HG02943 (cell line): ENCODE results near the gene GSTM5.
"Not testable (repeated sequence)": the region's sequence is repeated elsewhere in the genome, so short reads cannot be mapped to it uniquely, and the experiment has no call there.

Experiments used
- ATAC-seq: cut with Tn5 transposase; IDR thresholded peaks from one replicate; pipeline ENCODE4 v1.9.1; 2021; ENCODE audit warnings: mild to moderate bottlenecking, low read depth, moderate library complexity; ENCODE audit not compliant: unreplicated experiment

GSTM5 gene

DNA sequence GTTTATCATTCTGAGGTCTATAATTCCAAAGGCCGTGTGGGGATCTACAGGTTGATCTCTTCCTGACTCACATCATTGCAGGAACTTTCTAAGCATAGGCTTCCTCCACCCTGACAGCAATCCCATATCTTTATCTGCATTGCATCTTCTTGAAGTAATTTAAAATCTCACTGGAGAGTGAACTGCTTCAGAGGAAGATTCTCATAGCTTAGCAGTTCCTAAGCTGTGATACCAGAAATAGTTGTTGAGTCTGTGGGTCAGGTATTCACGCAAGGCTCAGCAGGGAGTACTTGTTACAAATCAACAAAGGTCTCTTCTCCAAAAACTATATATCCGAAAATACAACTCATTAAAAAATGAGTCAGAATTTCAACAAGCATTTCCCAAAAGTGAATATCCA, 16.9 kb upstream of the GSTM5 start:
- ATAC-seq: not testable (repeated sequence)

GRCh38 chr1:109697066-109697465, 15.0 kb upstream of the GSTM5 start:
- ATAC-seq: no peak

GRCh38 chr1:109697861-109698260, 14.2 kb upstream of the GSTM5 start:
- ATAC-seq: not testable (repeated sequence)

GRCh38 chr1:109702940-109703339, 9.1 kb upstream of the GSTM5 start:
- ATAC-seq: not testable (repeated sequence)

- ATAC-seq: no peak
These were observed 7.9 kb upstream of the GSTM5 start for GRCh38 chr1:109704173-109704572.

GRCh38 chr1:109705411-109705810, 6.6 kb upstream of the GSTM5 start:
- ATAC-seq: no peak

DNA sequence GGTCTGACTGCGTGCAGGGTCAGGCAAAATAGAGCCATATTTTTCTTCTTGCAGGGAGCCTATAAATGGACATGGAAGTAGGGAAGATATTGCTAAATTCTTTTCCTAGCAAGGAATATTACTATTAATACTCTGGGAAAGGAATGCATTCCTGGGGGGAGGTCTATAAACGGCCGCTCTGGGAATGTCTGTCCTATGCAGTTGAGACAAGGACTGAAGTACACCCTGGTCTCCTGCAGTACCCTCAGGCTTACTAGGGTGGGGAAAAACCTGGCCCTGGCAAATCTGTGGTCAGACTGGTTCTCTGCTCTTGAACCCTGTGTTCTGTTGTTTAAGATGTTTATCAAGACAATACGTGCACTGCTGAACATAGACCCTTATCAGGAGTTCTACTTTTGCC, 3.1 kb upstream of the GSTM5 start:
- not testable (repeated sequence) for ATAC-seq

DNA sequence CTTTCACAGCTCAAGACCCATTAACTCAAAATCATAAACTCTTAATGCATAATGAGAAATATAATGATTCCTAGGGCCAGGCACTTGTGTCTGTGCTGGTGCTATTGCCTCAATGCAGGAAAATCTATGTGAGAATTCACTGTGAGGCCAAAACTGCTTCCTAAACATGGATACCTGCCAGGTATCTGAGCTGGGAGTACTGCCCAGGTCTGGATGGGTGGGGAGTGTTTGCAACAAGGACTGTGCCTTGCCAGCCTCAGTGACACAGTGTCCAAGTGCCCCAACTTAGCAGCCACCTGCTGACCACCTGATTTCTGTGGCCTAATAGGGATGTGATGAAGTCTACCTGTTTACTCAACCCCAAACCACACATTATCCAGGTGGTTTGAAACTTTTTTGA, 2.2 kb upstream of the GSTM5 start:
- not testable (repeated sequence) for ATAC-seq

DNA sequence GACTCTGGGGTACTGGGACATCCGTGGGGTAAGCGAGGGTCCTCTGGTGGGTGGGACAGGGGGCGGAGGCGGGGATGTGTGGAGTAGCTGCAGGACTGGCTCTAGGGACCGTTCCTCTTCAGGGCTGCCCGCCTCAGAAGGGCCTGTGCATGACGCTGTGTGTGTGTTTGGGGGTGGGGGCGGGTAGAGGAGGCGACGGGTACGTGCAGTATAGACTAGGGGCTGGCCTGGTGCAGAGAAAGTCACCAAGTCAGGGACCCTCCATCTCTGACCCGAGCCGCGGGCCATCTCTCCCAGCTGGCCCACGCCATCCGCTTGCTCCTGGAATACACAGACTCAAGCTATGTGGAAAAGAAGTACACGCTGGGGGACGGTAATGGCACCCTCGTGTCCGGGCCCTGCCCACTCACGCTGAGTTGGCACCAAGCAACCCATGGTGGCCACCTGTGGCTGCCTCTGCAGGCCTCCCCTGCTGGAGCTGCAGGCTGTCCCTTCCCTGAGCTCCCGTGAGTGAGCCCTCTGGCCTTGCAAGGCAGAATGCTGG, 342 bp downstream of the GSTM5 start:
- no peak for ATAC-seq

- ATAC-seq: no peak
These were observed 1.6 kb downstream of the GSTM5 start for GRCh38 chr1:109713636-109714035.

GRCh38 chr1:109714661-109715372, 2.8 kb downstream of the GSTM5 start:
- ATAC-seq: no peak

GRCh38 chr1:109716121-109716520, 4.1 kb downstream of the GSTM5 start:
- no peak for ATAC-seq

DNA sequence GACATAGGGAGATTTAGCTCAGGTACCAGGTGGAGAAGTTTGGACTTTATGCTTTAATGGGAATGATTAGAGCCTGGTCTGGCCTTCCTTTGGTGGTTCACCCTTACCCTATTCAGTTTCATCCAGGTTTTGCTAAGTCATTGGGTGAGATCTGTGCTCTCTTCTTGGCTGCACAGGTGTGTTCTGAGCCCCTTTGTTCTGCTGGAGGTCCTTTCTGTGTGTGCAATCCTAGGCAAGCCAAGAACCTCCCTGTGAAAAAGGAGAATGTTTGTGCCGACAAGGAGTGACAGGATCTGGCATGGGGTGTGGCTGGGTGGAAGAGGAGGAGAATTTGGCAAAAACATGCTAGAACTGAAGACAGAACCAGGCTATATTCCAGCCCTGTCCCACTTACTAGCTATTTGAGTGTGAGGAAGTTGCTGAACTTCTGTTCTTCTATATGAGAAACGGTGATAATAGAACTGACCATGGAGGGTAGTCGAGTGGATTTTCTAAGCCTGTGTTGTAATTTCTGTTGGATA, 4.6 kb downstream of the GSTM5 start:
- no peak for ATAC-seq

DNA sequence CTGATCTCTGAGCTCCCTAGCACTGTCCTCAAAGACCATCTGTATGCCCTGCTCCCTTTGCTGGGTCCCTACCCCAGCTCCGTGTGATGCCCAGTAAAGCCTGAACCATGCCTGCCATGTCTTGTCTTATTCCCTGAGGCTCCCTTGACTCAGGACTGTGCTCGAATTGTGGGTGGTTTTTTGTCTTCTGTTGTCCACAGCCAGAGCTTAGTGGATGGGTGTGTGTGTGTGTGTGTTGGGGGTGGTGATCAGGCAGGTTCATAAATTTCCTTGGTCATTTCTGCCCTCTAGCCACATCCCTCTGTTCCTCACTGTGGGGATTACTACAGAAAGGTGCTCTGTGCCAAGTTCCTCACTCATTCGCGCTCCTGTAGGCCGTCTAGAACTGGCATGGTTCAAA, 5.7 kb downstream of the GSTM5 start:
- ATAC-seq: no peak

DNA sequence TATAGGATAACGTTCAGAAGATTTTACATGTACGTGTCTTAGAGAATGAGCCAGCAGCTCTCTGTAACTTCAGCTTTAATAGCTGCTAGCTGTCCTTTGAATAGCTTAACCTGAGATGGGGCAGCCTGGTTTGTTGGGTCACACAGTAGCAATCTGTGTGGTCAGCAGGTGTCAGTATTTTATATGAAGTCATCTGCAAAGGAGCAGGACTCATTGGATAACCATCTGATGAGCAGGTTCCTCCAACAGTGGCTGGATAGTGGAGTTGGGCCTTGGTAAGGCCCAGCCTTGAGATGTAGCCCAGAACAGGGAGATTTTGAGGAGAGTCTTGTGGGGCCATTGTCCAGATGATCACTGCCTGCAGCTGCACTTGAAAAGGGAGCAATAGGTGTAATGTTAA, 6.4 kb downstream of the GSTM5 start:
- no peak for ATAC-seq

DNA sequence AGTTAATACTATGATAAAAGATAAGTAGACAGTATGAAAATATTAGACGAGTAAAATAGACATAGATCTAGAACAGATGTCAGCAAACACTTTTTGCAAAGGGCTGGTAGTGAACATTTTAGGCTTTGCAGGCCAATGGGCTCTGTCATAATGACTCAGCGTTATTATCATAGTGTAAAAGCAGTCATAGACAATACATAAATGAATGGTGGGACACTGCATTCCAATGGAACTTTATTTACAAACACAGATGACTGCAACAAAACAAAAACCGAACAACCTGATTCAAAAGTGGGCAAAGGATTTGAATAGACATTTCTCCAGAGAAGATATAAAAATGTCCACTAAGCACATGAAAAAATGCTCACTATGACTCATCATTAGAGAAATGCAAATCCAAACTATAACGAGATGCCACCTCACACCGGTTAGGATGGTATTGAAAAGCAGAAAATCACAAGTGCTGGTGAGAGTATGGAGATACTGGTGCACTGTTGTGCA, 7.3 kb downstream of the GSTM5 start:
- ATAC-seq: no peak

GRCh38 chr1:109721042-109721441, 9.0 kb downstream of the GSTM5 start:
- ATAC-seq: no peak

DNA sequence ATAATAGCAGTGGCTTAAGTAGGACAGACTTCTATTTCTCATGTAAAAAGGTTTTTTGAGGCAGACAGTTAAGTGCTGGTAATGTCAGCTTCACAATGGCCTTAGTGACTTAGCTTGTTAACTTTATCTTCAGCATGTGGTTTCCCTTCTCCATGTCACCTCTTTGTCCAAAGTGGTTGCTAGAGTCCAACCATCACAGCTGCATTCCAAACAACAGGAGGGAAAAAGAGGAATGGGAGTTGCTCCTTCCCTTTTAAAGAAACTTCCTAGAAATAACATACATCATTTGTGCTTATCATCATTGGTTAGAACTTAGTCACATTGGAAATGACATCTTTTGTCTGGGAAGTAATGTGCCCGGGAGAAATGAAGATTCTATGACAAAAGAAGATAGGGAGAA, 9.9 kb downstream of the GSTM5 start:
- no peak for ATAC-seq

DNA sequence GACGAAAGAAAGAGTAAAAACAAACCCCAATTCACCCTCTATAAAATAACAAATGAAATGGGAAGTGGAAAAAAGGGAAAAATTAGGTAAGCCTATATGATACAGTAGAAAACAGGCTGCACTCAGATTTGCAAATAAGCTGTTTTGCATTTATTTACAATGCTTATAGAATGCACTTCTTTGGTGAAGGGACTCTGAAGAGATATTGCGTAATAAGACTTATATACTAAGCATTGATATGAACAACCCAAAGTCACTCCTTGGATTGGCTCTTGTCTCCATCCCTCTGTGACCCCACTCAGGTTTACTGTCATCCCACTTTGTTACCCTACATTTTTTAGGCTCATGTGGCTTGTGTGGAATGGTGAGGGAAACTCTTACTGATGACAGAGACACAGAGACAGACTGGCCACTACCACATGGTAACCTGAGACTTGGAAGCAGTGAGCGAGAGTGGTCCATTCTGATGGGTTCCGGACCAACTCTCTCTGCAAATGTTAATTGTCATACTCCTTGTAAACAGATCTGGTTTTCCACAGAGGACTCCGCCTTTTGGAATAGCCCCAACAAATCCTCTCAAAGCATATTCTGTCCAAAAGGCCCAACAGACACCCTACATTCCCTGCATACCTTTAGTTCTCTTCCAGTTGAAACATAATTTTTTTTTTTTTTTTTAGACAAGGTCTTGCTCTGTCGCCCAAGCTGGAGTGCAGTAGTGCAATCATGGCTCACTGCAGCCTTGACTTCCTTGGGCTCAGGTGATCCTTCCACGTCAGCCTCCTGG, 11.0 kb downstream of the GSTM5 start:
- ATAC-seq: no peak

DNA sequence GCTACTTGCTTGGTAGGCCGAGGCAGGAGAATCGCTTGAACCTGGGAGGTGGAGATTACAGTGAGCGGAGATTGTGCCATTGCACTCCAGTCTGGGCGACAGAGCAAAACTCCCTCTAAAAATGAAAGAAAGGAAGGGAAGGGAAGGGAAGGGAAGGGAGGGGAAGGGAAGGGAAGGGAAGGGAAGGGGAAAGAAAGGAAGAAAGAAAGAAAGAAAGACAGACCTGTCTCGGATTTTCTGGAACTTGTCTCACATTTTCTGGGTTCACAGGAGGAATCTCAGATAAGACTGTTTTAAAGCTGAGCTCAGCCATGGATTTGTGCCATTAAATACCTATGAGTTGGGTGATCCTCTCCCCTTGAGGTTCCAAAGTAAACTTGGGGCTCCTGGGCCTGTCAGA, 12.9 kb downstream of the GSTM5 start:
- ATAC-seq: no peak

DNA sequence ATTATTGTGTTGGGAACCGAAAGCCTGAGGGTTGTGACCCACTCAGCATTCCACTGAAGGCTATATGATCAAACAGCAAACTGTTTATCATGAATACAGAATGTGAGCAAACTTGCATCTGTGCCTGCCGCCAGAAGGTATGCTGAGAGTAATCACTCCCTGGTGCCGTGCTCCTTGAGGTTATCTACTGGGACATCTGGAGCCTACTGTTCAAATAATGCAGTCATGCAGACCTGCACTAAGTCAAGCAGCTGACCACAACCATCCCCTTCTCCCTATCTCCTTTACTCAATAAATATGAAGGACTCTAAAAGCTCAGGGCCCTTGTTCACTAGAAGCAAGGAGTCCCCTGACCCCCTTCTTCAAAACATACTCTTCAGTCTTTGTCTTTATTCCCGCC, 13.5 kb downstream of the GSTM5 start:
- ATAC-seq: no peak
